MM.1S (cell line): ENCODE measurements around the gene PLEKHA7.

ENCODE experiments used
- DNase-seq: peaks from one replicate; pipeline ENCODE4 v3.0.0-alpha.2; 2015
- H2AFZ ChIP-seq: fragments of 300-600 bp; sonication (generic); 2 replicates; pipeline ENCODE4 v1.6.0; 2016; ENCODE audit warnings: antibody characterized with exemption, low read length
- H3F3A ChIP-seq: fragments of 300-600 bp; sonication (generic); 2 replicates; pipeline ENCODE4 v1.6.1; 2016; ENCODE audit warnings: mild to moderate bottlenecking, antibody characterized with exemption, low read length, moderate library complexity, mixed read lengths; ENCODE audit not compliant: insufficient read depth
- H3K27ac ChIP-seq: fragments of 300-600 bp; sonication (generic); 2 replicates; pipeline ENCODE4 v1.5.1; 2016; ENCODE audit warnings: mild to moderate bottlenecking, low read length
- H3K27me3 ChIP-seq: fragments of 300-600 bp; sonication (generic); replicated peaks from 2 replicates; pipeline ENCODE4 v1.6.0; 2016; ENCODE audit warnings: low read length; ENCODE audit not compliant: insufficient read depth
- H3K36me3 ChIP-seq: fragments of 300-600 bp; sonication (generic); replicated peaks from 2 replicates; pipeline ENCODE4 v1.6.1; 2016; ENCODE audit warnings: mild to moderate bottlenecking, low read length, mixed read lengths; ENCODE audit not compliant: insufficient read depth
- H3K4me1 ChIP-seq: fragments of 300-600 bp; sonication (generic); 2 replicates; pipeline ENCODE4 v1.6.1; 2016; ENCODE audit warnings: low read length, mixed read lengths
- H3K4me2 ChIP-seq: fragments of 300-600 bp; sonication (generic); 2 replicates; pipeline ENCODE4 v1.6.0; 2016; ENCODE audit warnings: low read depth, low read length
- H3K4me3 ChIP-seq: fragments of 300-600 bp; sonication (generic); 2 replicates; pipeline ENCODE4 v1.5.1; 2016; ENCODE audit warnings: low read length, mixed read lengths
- H3K79me2 ChIP-seq: fragments of 300-600 bp; sonication (generic); 2 replicates; pipeline ENCODE4 v1.6.1; 2016; ENCODE audit warnings: mixed run types, low read length, mixed read lengths
- H3K9ac ChIP-seq: fragments of 300-600 bp; sonication (generic); 2 replicates; pipeline ENCODE4 v1.6.1; 2016; ENCODE audit warnings: low read length, mixed read lengths
- H3K9me2 ChIP-seq: fragments of 300-600 bp; sonication (generic); replicated peaks from 2 replicates; pipeline ENCODE4 v1.6.1; 2016; ENCODE audit warnings: mild to moderate bottlenecking, low read length, mixed read lengths; ENCODE audit not compliant: insufficient read depth
- H3K9me3 ChIP-seq: fragments of 300-600 bp; sonication (generic); replicated peaks from 2 replicates; pipeline ENCODE4 v1.6.1; 2016; ENCODE audit warnings: mild to moderate bottlenecking, low read length, mixed read lengths; ENCODE audit not compliant: insufficient read depth
- H4K20me1 ChIP-seq: fragments of 300-600 bp; sonication (generic); 2 replicates; pipeline ENCODE4 v1.6.1; 2016; ENCODE audit warnings: mild to moderate bottlenecking, low read length, moderate library complexity, mixed read lengths; ENCODE audit not compliant: insufficient read depth
- EZH2 ChIP-seq: fragments of 300-600 bp; sonication (generic); optimal IDR thresholded peaks from 2 replicates; pipeline ENCODE3; 2017; ENCODE audit warnings: low read depth, mild to moderate bottlenecking, antibody characterized with exemption, low read length, mixed read lengths
- EZH2phosphoT487 ChIP-seq: fragments of 300-600 bp; sonication (generic); IDR thresholded peaks from 2 replicates; pipeline ENCODE4 v1.6.1; 2018; ENCODE audit warnings: antibody characterized with exemption, low read length
- TF ChIP-seq, protein P1 (sequence below): fragments of 300-600 bp; sonication (generic); IDR thresholded peaks from 2 replicates; pipeline ENCODE4 v1.5.1; 2016; ENCODE audit warnings: antibody characterized with exemption, low read length, mixed read lengths

PLEKHA7 gene

DNA sequence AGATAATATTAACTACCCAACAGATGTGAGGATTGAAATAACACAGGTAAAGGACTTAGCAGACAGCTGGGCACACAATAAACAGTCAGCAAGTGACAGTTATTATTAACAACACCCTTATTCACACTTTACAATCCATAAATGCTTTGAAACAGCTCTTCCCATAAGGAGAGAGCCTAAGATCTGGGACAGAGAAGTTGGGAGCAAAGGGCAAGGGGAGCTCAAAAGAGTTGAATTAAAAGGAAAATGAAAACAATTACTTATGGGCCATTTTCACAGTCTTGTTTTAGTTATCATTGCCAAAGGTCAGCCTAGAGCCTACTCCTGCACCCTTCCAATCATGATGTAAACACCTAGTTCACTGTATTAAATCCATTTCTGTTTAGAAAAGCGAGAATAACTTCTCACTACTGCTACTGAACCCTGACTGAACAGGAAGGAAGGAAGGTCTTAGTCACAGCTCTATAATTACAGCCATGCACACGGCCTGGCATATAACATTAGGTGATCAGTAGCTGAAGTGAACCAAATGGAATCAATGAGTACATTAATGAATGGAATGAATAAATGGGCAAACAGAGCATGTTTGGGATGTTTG is 111.3 kb downstream of the PLEKHA7 start:
- Histone ChIP-seq H3K27me3 (no peaks in the 10 kb centered on the region), H3K79me2 (peaks cover 78% of the 10 kb centered on the region), H3K4me1 (peaks cover 28% of the 10 kb centered on the region), H3K27ac (peak overlapping the region; percentile 61; the same call in 1 of the 2 replicates), H3K9ac (no peak overlapping the region; the same call in 1 of the 2 replicates), H3K9me2 (no peaks in the 10 kb centered on the region), H3K4me3 (no peak overlapping the region; the same call in 1 of the 2 replicates), H3K9me3 (no peaks in the 10 kb centered on the region), H2AFZ (no peak overlapping the region), H3K36me3 (no peaks in the 10 kb centered on the region), H3K4me2 (peak overlapping the region; percentile 50), H3F3A (peaks cover 17% of the 10 kb centered on the region; the same call in 1 of the 2 replicates), H4K20me1 (no peaks in the 10 kb centered on the region)
- no peak for TF ChIP-seq EZH2
- TF ChIP-seq, protein P1, sequence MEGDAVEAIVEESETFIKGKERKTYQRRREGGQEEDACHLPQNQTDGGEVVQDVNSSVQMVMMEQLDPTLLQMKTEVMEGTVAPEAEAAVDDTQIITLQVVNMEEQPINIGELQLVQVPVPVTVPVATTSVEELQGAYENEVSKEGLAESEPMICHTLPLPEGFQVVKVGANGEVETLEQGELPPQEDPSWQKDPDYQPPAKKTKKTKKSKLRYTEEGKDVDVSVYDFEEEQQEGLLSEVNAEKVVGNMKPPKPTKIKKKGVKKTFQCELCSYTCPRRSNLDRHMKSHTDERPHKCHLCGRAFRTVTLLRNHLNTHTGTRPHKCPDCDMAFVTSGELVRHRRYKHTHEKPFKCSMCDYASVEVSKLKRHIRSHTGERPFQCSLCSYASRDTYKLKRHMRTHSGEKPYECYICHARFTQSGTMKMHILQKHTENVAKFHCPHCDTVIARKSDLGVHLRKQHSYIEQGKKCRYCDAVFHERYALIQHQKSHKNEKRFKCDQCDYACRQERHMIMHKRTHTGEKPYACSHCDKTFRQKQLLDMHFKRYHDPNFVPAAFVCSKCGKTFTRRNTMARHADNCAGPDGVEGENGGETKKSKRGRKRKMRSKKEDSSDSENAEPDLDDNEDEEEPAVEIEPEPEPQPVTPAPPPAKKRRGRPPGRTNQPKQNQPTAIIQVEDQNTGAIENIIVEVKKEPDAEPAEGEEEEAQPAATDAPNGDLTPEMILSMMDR, result no peak
- no peak for TF ChIP-seq EZH2phosphoT487
- DNase-seq, result peak; percentile 49

- H3K4me2 ChIP-seq, result peak overlapping the region; percentile 50; the same call in 1 of the 2 replicates
- no peak overlapping the region for H3K4me3 ChIP-seq
- peaks cover 85% of the 10 kb centered on the region for H3K79me2 ChIP-seq
- no peak overlapping the region for H2AFZ ChIP-seq
- H3K27me3 ChIP-seq, result no peaks in the 10 kb centered on the region
- H4K20me1 ChIP-seq, result no peaks in the 10 kb centered on the region
- no peaks in the 10 kb centered on the region for H3K36me3 ChIP-seq
- peaks cover 28% of the 10 kb centered on the region for H3K4me1 ChIP-seq
- peak overlapping the region; percentile 61; the same call in 1 of the 2 replicates for H3K27ac ChIP-seq
- peaks cover 17% of the 10 kb centered on the region; the same call in 1 of the 2 replicates for H3F3A ChIP-seq
- no peaks in the 10 kb centered on the region for H3K9me3 ChIP-seq
- H3K9ac ChIP-seq, result no peak overlapping the region
- TF ChIP-seq EZH2phosphoT487 (no peak), EZH2 (no peak)
- TF ChIP-seq, protein P1, result no peak
- H3K9me2 ChIP-seq, result no peaks in the 10 kb centered on the region
- no peak for DNase-seq
Observed at GRCh38 chr11:16902182-16902581, 112.0 kb downstream of the PLEKHA7 start.

DNA sequence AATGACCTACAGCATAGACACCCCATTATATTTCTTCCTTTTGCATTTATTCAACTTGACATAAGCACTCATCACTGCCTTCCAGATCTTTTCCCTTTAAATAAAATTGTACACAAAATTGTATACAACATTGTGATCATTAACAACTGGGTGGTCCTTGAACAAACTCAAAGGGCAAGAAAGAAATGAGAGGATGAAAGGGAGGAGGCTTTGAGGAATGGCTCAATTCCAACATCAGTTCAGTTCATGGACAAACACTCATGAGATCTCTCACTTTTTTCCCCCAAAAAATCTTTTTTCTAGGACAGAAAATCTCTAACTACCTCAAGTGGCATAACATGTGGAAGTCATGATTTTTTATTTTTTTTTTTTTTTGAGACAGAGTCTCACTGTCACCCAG is 113.7 kb downstream of the PLEKHA7 start:
- peaks cover 96% of the 10 kb centered on the region for H3K79me2 ChIP-seq
- H3K4me3 ChIP-seq, result no peak overlapping the region
- no peak overlapping the region for H3K9ac ChIP-seq
- no peaks in the 10 kb centered on the region for H3K9me2 ChIP-seq
- no peaks in the 10 kb centered on the region for H3K36me3 ChIP-seq
- no peak for DNase-seq
- no peaks in the 10 kb centered on the region for H4K20me1 ChIP-seq
- H2AFZ ChIP-seq, result no peak overlapping the region
- no peaks in the 10 kb centered on the region for H3K9me3 ChIP-seq
- no peak overlapping the region for H3K27ac ChIP-seq
- no peaks in the 10 kb centered on the region for H3K27me3 ChIP-seq
- peaks cover 28% of the 10 kb centered on the region for H3K4me1 ChIP-seq
- H3K4me2 ChIP-seq, result no peak overlapping the region
- peaks cover 17% of the 10 kb centered on the region; the same call in 1 of the 2 replicates for H3F3A ChIP-seq
- TF ChIP-seq EZH2phosphoT487, result no peak
- TF ChIP-seq EZH2, result no peak
- TF ChIP-seq, protein P1, result no peak
